Measurements from ENCODE around the gene GIT2. TPM values are rescaled to one million over a fixed set of nuclear protein-coding genes. Genes with fewer than 3 reads are reported as not detected.

Gene GIT2
- total RNA-seq, 2 experiments from 2014 or later, result 107 to 112 TPM

GRCh38 chr12:109921982-109922381 lies 74.2 kb downstream of the GIT2 start:
- POLR2A ChIA-PET, result no interaction called here
- no peaks in the 10 kb centered on the region for H3K4me1 Mint-ChIP-seq

GRCh38 chr12:109920261-109920780 lies 75.8 kb downstream of the GIT2 start:
- POLR2A ChIA-PET, result interaction anchor here (1.2 to 1.9 kb wide), 2 partner anchors 17 to 20 kb away, joined by 3 to 7 read pairs; partner anchors contain the start of gene TCHP
- peaks cover 55% of the 10 kb centered on the region for H3K36me3 Mint-ChIP-seq (ENCODE audit: low read depth)
- no peak overlapping the region for H3K4me3 Mint-ChIP-seq
- no peaks in the 10 kb centered on the region for H3K4me1 Mint-ChIP-seq
- CTCF ChIA-PET, result interaction anchor here (0.9 to 1.5 kb wide), 4 partner anchors 8 to 75 kb away, joined by 3 to 5 read pairs (median 3); no protein-coding TSS in a partner anchor
- H3K27me3 Mint-ChIP-seq, result no peaks in the 10 kb centered on the region
- no peak for DNase-seq
- no peaks in the 10 kb centered on the region for H3K9me3 Mint-ChIP-seq
- no peak overlapping the region for H3K27ac Mint-ChIP-seq

More at GRCh38 chr12:109921982-109922381, 74.2 kb downstream of the GIT2 start:
- H3K27ac Mint-ChIP-seq, result no peak overlapping the region
- H3K36me3 Mint-ChIP-seq (ENCODE audit: low read depth), result peaks cover 40% of the 10 kb centered on the region
- no peak overlapping the region for H3K4me3 Mint-ChIP-seq
- H3K9me3 Mint-ChIP-seq, result no peaks in the 10 kb centered on the region
- CTCF ChIA-PET, result interaction anchor here (0.8 kb wide), 1 partner anchor 68 kb away, joined by 3 read pairs; no protein-coding TSS in a partner anchor
- no peak for DNase-seq
- no peaks in the 10 kb centered on the region for H3K27me3 Mint-ChIP-seq

GRCh38 chr12:109919456-109919855 lies 76.7 kb downstream of the GIT2 start:
- Mint-ChIP-seq H3K4me1 (no peaks in the 10 kb centered on the region), H3K27ac (no peak overlapping the region), H3K36me3 (ENCODE audit: low read depth) (peaks cover 59% of the 10 kb centered on the region), H3K4me3 (no peak overlapping the region), H3K27me3 (no peaks in the 10 kb centered on the region), H3K9me3 (no peaks in the 10 kb centered on the region)
- POLR2A ChIA-PET, result interaction anchor here (0.6 to 1.9 kb wide), 3 partner anchors 16 to 312 kb away, joined by 3 to 7 read pairs (median 3); partner anchors contain the start of gene TCHP
- CTCF ChIA-PET, result interaction anchor here (0.9 to 1.5 kb wide), 3 partner anchors 9 to 74 kb away, joined by 3 to 5 read pairs (median 3); no protein-coding TSS in a partner anchor
- no peak for DNase-seq

GRCh38 chr12:109916045-109916444 lies 80.1 kb downstream of the GIT2 start:
- no peaks in the 10 kb centered on the region for H3K27me3 Mint-ChIP-seq
- H3K4me1 Mint-ChIP-seq, result no peaks in the 10 kb centered on the region
- H3K4me3 Mint-ChIP-seq, result no peak overlapping the region
- ChIA-PET CTCF (interaction anchor here (1.9 kb wide), 1 partner anchor 15 kb away, joined by 5 read pairs; no protein-coding TSS in a partner anchor), POLR2A (no interaction called here)
- H3K27ac Mint-ChIP-seq, result no peak overlapping the region
- no peak for DNase-seq
- H3K9me3 Mint-ChIP-seq, result no peaks in the 10 kb centered on the region
- H3K36me3 Mint-ChIP-seq (ENCODE audit: low read depth), result peaks cover 69% of the 10 kb centered on the region

GRCh38 chr12:109915171-109916040 lies 80.8 kb downstream of the GIT2 start:
- no peaks in the 10 kb centered on the region for H3K9me3 Mint-ChIP-seq
- H3K4me3 Mint-ChIP-seq, result no peak overlapping the region
- H3K27me3 Mint-ChIP-seq, result no peaks in the 10 kb centered on the region
- POLR2A ChIA-PET, result no interaction called here
- DNase-seq, result no peak
- CTCF ChIA-PET, result interaction anchor here (1.1 to 1.9 kb wide), 2 partner anchors 13 to 14 kb away, joined by 3 to 5 read pairs; no protein-coding TSS in a partner anchor
- no peaks in the 10 kb centered on the region for H3K4me1 Mint-ChIP-seq
- H3K27ac Mint-ChIP-seq, result no peak overlapping the region
- H3K36me3 Mint-ChIP-seq (ENCODE audit: low read depth), result peaks cover 69% of the 10 kb centered on the region

- no peak for DNase-seq
- no peak overlapping the region for H3K4me3 Mint-ChIP-seq
- ChIA-PET CTCF (interaction anchor here (1.1 kb wide), 1 partner anchor 14 kb away, joined by 3 read pairs; no protein-coding TSS in a partner anchor), POLR2A (no interaction called here)
- H3K9me3 Mint-ChIP-seq, result no peaks in the 10 kb centered on the region
- H3K36me3 Mint-ChIP-seq (ENCODE audit: low read depth), result peaks cover 63% of the 10 kb centered on the region
- no peak overlapping the region for H3K27ac Mint-ChIP-seq
- H3K27me3 Mint-ChIP-seq, result no peaks in the 10 kb centered on the region
- H3K4me1 Mint-ChIP-seq, result no peaks in the 10 kb centered on the region
Observed at GRCh38 chr12:109914461-109914860, 81.7 kb downstream of the GIT2 start.

- Mint-ChIP-seq H3K4me1 (no peaks in the 10 kb centered on the region), H3K27me3 (no peaks in the 10 kb centered on the region), H3K36me3 (ENCODE audit: low read depth) (peaks cover 68% of the 10 kb centered on the region), H3K9me3 (no peaks in the 10 kb centered on the region), H3K27ac (no peak overlapping the region), H3K4me3 (no peak overlapping the region)
- no peak for DNase-seq
- ChIA-PET POLR2A (interaction anchor here (1.2 to 1.3 kb wide), 2 partner anchors 24 to 66 kb away, joined by 3 read pairs; no protein-coding TSS in a partner anchor), CTCF (interaction anchor here (1.1 kb wide), 1 partner anchor 67 kb away, joined by 3 read pairs; no protein-coding TSS in a partner anchor)
Observed at GRCh38 chr12:109912855-109913321, 83.3 kb downstream of the GIT2 start.

GRCh38 chr12:109910969-109911348 lies 85.2 kb downstream of the GIT2 start:
- Mint-ChIP-seq H3K4me1 (no peaks in the 10 kb centered on the region), H3K27me3 (no peaks in the 10 kb centered on the region), H3K36me3 (ENCODE audit: low read depth) (peaks cover 70% of the 10 kb centered on the region), H3K9me3 (no peaks in the 10 kb centered on the region), H3K4me3 (no peak overlapping the region), H3K27ac (no peak overlapping the region)
- CTCF ChIA-PET, result interaction anchor here (2.0 to 3.2 kb wide), 2 partner anchors 57 to 65 kb away, joined by 9 to 12 read pairs; no protein-coding TSS in a partner anchor
- no peak for DNase-seq
- POLR2A ChIA-PET, result interaction anchor here (0.7 to 1.4 kb wide), 3 partner anchors 11 to 48 kb away, joined by 3 to 7 read pairs (median 5); partner anchors contain the start of gene TCHP

- no peak for DNase-seq
- ChIA-PET CTCF (interaction anchor here (0.9 to 3.2 kb wide), 3 partner anchors 10 to 65 kb away, joined by 3 to 12 read pairs (median 9); partner anchors contain the start of gene TCHP), POLR2A (interaction anchor here (0.7 to 1.4 kb wide), 4 partner anchors 10 to 47 kb away, joined by 3 to 7 read pairs (median 5); partner anchors contain the start of gene TCHP)
- Mint-ChIP-seq H3K36me3 (ENCODE audit: low read depth) (peaks cover 71% of the 10 kb centered on the region), H3K27me3 (no peaks in the 10 kb centered on the region), H3K9me3 (no peaks in the 10 kb centered on the region), H3K4me1 (no peaks in the 10 kb centered on the region), H3K27ac (no peak overlapping the region), H3K4me3 (no peak overlapping the region)
Observed at GRCh38 chr12:109910254-109910968, 85.8 kb downstream of the GIT2 start.

GRCh38 chr12:109905301-109905700 lies 90.9 kb downstream of the GIT2 start:
- Mint-ChIP-seq H3K27me3 (no peaks in the 10 kb centered on the region), H3K4me3 (no peak overlapping the region), H3K36me3 (ENCODE audit: low read depth) (peaks cover 69% of the 10 kb centered on the region), H3K27ac (peak overlapping the region; percentile 40), H3K9me3 (no peaks in the 10 kb centered on the region), H3K4me1 (peaks cover 16% of the 10 kb centered on the region)
- no peak for DNase-seq
- POLR2A ChIA-PET, result no interaction called here
- CTCF ChIA-PET, result no interaction called here

- Mint-ChIP-seq H3K36me3 (ENCODE audit: low read depth) (peaks cover 52% of the 10 kb centered on the region), H3K4me3 (no peak overlapping the region), H3K27me3 (no peaks in the 10 kb centered on the region), H3K27ac (no peak overlapping the region), H3K9me3 (no peaks in the 10 kb centered on the region), H3K4me1 (peaks cover 29% of the 10 kb centered on the region)
- ChIA-PET CTCF (interaction anchor here (0.9 kb wide), 1 partner anchor 8 kb away, joined by 4 read pairs; no protein-coding TSS in a partner anchor), POLR2A (interaction anchor here (1.1 kb wide), 1 partner anchor 26 kb away, joined by 3 read pairs; no protein-coding TSS in a partner anchor)
- DNase-seq, result no peak
Observed at GRCh38 chr12:109902891-109903418, 93.2 kb downstream of the GIT2 start.

All from activated CD4-positive, alpha-beta memory T cell treated with anti-CD3 and anti-CD28 coated beads, Interleukin-2, amount 10 ng/mL, durations not matched to agents 7 days and 5 days (primary cell).